ENCODE results near the gene OSBPL6. TPM values are rescaled to one million over a fixed set of nuclear protein-coding genes. Genes with fewer than 3 reads are reported as not detected.

OSBPL6 gene
- total RNA-seq, result 2.9 and 11.2 TPM in 2 replicates

GRCh38 chr2:178193823-178194599 is at the start of gene OSBPL6:
TSS of gene OSBPL6 (plus strand) at chr2:178194512. CDS start at chr2:178306185, 111,673 bp downstream.

DNA sequence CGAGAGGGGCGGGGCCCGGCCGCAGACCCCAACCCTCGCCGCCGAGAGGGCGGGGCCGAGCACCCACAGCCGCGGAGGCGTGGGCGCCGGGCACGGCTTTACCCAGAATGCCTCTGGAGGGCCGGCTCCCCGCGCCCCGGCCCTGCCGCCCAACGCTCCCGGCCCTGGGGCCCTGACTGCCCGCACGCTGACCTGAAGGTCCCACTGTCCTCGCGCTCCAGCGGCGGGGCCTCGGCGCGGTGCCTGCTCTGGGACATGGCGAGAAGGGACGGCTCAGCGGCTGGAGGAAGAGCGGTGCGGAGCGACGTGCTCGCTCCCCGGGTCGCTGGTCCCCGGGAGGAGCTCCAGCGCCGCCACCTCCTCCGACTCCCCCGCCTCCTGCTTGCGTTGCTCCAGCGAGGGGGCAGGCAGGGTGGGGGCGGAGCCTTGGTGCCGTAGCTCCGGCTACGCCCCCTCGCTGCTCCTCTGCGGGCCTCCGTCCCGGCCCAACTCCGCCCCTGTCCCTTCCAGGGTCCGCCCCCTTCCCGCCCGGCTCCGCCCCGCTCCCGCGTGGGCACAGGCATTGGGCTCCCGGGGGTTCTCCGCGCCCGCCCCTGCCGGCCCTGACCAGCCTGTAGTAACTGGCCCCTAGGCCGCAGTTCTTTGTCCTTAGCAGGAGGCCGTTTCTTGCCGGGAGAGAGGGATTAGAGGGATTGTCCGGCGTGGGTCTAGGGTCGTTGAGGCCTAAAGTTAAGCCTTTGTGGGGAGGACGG is 256.6 kb downstream of the OSBPL6 start, which contains the start of the genes PJVK and PRKRA:
Gene PJVK, plus strand, starts transcription at position 605 of the 752 bp plus-strand sequence. CDS start 2,032 bp downstream, outside the sequence.
Gene PRKRA, minus strand, starts transcription at position 402 of the 752 bp plus-strand sequence. Its CDS starts 145 bp downstream, at position 257.

Other genes starting within 250 kb of the OSBPL6 start
- 0.13 TPM in 1 of 2 replicates, not detected in the other for gene PDE11A, start 121.7 kb upstream of the OSBPL6 start, total RNA-seq
- 11.0 and 11.6 TPM in 2 replicates for gene RBM45, start 82.1 kb upstream of the OSBPL6 start, total RNA-seq

Data from epithelial cell of alveolus of lung (primary cell).